A673 (cell line): ENCODE measurements around the gene ZNF264. TPM values are rescaled to one million over a fixed set of nuclear protein-coding genes. Genes with fewer than 3 reads are reported as not detected.

Experiments
- BruUV-seq: library from RNA; stranded (reverse); fragments of 400-500 nt; replicated peaks from 2 replicates; lab custom pipeline; 2021; lab: Mats Ljungman, UMichigan
- CTCF ChIA-PET: fragments of 300-600 bp; sonication (Branson Sonifier 250); formaldehyde crosslinking; loops from one replicate; lab custom pipeline; 2022; ENCODE audit warnings: antibody characterized with exemption; lab: Charles Lee
- POLR2A ChIA-PET: fragments of 300-600 bp; sonication (Branson Sonifier 250); formaldehyde crosslinking; loops from one replicate; lab custom pipeline; 2022; ENCODE audit warnings: antibody characterized with exemption; ENCODE audit not compliant: low non-redundant PET; lab: Charles Lee
- DNase-seq: peaks from one replicate; pipeline ENCODE4 v3.0.0-alpha.2; 2015; ENCODE audit warnings: low spot score
- H3K27ac ChIP-seq: fragments of 200-600 bp; sonication (generic); 2 replicates; pipeline ENCODE4 v1.5.1; 2016; ENCODE audit warnings: mixed run types, low read depth, mild to moderate bottlenecking, mixed read lengths, antibody characterized with exemption, low read length; ENCODE audit not compliant: poor library complexity, severe bottlenecking
- H3K27me3 ChIP-seq: fragments of 200-600 bp; sonication (generic); replicated peaks from 2 replicates; pipeline ENCODE4 v1.6.1; 2017; ENCODE audit warnings: mixed run types, low read depth, mild to moderate bottlenecking, mixed read lengths, antibody characterized with exemption, low read length; ENCODE audit not compliant: insufficient read depth, poor library complexity
- H3K36me3 ChIP-seq: fragments of 200-600 bp; sonication (generic); 2 replicates; pipeline ENCODE4 v1.6.1; 2016; ENCODE audit warnings: mixed run types, mild to moderate bottlenecking, mixed read lengths, antibody characterized with exemption, low read length; ENCODE audit not compliant: insufficient read depth, poor library complexity, severe bottlenecking
- H3K4me1 ChIP-seq: fragments of 200-600 bp; sonication (generic); 2 replicates; pipeline ENCODE4 v1.6.1; 2017; ENCODE audit warnings: mixed run types, mild to moderate bottlenecking, mixed read lengths, antibody characterized with exemption, low read length; ENCODE audit not compliant: insufficient read depth, poor library complexity, severe bottlenecking
- H3K4me3 ChIP-seq: fragments of 200-600 bp; sonication (generic); 2 replicates; pipeline ENCODE4 v1.5.1; 2016; ENCODE audit warnings: low read depth, mixed run types, mild to moderate bottlenecking, mixed read lengths, low read length; ENCODE audit not compliant: poor library complexity, severe bottlenecking
- H3K9me3 ChIP-seq: fragments of 200-600 bp; sonication (generic); 2 replicates; pipeline ENCODE4 v1.6.1; 2016; ENCODE audit warnings: mixed run types, low read depth, mild to moderate bottlenecking, mixed read lengths, antibody characterized with exemption, low read length; ENCODE audit not compliant: poor library complexity, severe bottlenecking
- CTCF ChIP-seq: fragments of 300-800, 200-600 bp; sonication (generic); conservative IDR thresholded peaks from 2 replicates; pipeline ENCODE4 v1.5.1; 2017; ENCODE audit warnings: low read depth, mild to moderate bottlenecking, antibody characterized with exemption, low read length, moderate library complexity, mixed read lengths
- EZH2 ChIP-seq: fragments of 200-600 bp; sonication (generic); IDR thresholded peaks from 2 replicates; pipeline ENCODE4 v1.6.1; 2017; ENCODE audit warnings: borderline replicate concordance, low read depth, mild to moderate bottlenecking, mixed read lengths, antibody characterized with exemption, low read length; ENCODE audit not compliant: poor library complexity, severe bottlenecking
- intact Hi-C: fragments of 100-400 bp; cut with micrococcal nuclease; formaldehyde crosslinking; loops from one replicate; pipeline ENCODE4 v1.10.0; 2022; ENCODE audit not compliant: unreplicated experiment
- total RNA-seq: library from RNA; stranded (reverse); gene quantifications from 2 replicates; pipeline ENCODE4 v1.2.3, GENCODE V29; 2021

ZNF264 gene
- total RNA-seq, 1 experiment from 2014 or later = 25.8 TPM

GRCh38 chr19:57171551-57172081 is 19.7 kb upstream of the ZNF264 start:
- ChIA-PET CTCF (interaction anchor here (0.6 kb wide), 1 partner anchor 48 kb away, joined by 4 read pairs; no protein-coding TSS in a partner anchor), POLR2A (no interaction called here)
- H3K4me1 ChIP-seq = no peaks in the 10 kb centered on the region
- no peaks in the 10 kb centered on the region for H3K9me3 ChIP-seq
- no peaks in the 10 kb centered on the region for H3K36me3 ChIP-seq
- H3K27me3 ChIP-seq = peaks cover 4% of the 10 kb centered on the region
- no peak overlapping the region for H3K27ac ChIP-seq
- peak; percentile 41 for DNase-seq
- BruUV-seq = no TSS peak
- peak overlapping the region; percentile 36 for H3K4me3 ChIP-seq
- no peak for TF ChIP-seq EZH2
- no peak for TF ChIP-seq CTCF
- intact Hi-C loops = no loop called here

GRCh38 chr19:57190301-57190700 is 999 bp upstream of the ZNF264 start:
- ChIA-PET CTCF (no interaction called here), POLR2A (no interaction called here)
- Histone ChIP-seq H3K27me3 (no peaks in the 10 kb centered on the region), H3K9me3 (peaks cover 15% of the 10 kb centered on the region), H3K36me3 (peaks cover 22% of the 10 kb centered on the region), H3K4me3 (no peak overlapping the region), H3K4me1 (peaks cover 5% of the 10 kb centered on the region), H3K27ac (no peak overlapping the region)
- no TSS peak for BruUV-seq
- intact Hi-C loops = no loop called here
- no peak for TF ChIP-seq CTCF
- no peak for TF ChIP-seq EZH2
- no peak for DNase-seq

- TF ChIP-seq CTCF = no peak
- no peak for TF ChIP-seq EZH2
- BruUV-seq = TSS peak; percentile 41
- peak; percentile 6 for DNase-seq
- intact Hi-C loops = no loop called here
- POLR2A ChIA-PET = no interaction called here
- Histone ChIP-seq H3K36me3 (peaks cover 37% of the 10 kb centered on the region), H3K27me3 (no peaks in the 10 kb centered on the region), H3K4me1 (peaks cover 5% of the 10 kb centered on the region), H3K27ac (peak overlapping the region; percentile 78), H3K9me3 (peaks cover 15% of the 10 kb centered on the region), H3K4me3 (peak overlapping the region; percentile 77)
- CTCF ChIA-PET = no interaction called here
Observed at GRCh38 chr19:57192077-57192420, 749 bp downstream of the ZNF264 start.
